Measurements from ENCODE around the gene SLC6A12.

DNA sequence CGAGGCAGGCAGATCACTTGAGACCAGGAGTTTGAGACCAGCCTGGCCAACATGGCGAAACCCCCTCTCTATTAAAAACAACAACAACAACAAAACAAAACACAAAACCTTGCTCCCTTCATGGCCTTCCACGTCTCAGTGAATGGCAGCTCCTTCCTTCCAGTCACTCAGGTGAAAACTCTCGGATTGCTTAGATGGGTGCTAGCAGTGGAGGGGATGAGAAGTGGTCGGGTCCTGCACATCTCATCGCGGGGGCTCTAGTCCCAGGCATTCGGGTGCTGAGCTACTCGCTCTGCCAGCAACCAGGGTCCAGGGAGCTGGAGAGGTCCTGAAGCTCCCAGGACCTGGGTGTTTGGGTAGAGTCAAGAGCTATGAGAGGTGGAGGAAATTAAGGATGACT is 41.0 kb upstream of the SLC6A12 start:
- TF ChIP-seq, protein P1, sequence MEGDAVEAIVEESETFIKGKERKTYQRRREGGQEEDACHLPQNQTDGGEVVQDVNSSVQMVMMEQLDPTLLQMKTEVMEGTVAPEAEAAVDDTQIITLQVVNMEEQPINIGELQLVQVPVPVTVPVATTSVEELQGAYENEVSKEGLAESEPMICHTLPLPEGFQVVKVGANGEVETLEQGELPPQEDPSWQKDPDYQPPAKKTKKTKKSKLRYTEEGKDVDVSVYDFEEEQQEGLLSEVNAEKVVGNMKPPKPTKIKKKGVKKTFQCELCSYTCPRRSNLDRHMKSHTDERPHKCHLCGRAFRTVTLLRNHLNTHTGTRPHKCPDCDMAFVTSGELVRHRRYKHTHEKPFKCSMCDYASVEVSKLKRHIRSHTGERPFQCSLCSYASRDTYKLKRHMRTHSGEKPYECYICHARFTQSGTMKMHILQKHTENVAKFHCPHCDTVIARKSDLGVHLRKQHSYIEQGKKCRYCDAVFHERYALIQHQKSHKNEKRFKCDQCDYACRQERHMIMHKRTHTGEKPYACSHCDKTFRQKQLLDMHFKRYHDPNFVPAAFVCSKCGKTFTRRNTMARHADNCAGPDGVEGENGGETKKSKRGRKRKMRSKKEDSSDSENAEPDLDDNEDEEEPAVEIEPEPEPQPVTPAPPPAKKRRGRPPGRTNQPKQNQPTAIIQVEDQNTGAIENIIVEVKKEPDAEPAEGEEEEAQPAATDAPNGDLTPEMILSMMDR (IDR thresholded peaks at IDR 0.05): no peak
- TF ChIP-seq ZFX (IDR thresholded peaks at IDR 0.05; ENCODE audit: borderline replicate concordance): no peak

Data from 22Rv1 (cell line).